ENCODE measurements around the gene TNF.

TNF gene

DNA sequence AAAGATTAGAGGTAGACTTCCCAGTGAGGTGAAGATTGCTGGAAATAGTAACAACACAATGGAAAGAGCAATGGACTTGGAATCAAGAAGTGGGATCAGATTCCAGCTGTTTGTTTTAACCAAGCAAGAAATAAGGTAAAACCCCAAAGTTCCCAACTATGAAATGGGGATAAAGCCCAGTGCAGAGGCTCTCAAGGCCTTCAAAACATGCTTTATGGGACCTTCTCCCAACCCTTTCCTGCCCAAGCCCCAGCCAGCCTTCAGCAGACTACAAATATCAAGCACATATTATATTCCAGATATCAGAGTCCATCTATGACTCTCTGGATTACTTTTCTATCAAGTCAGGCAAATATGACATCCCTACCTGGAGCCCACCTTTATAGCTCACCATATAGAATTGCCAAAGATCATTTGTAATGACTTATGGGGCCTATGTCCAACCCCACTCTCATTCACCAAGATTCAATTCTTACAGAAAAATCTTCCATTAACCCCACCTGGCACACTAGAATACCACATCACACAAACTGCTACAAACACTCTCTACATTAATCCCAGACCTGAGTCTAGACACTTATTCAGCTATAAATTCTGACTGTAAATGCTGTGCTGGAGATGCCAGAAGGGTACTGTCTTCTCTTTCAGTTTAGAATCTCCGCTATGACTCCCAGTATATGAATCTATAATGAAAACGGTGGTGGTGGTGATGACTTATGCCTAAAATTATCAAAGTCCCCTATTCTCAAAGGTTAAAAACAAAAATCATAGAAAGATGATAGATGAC lies 39.6 kb upstream of the TNF start:
- no peaks in the 10 kb centered on the region for H3K9me3 Mint-ChIP-seq
- peaks cover 58% of the 10 kb centered on the region for H3K36me3 Mint-ChIP-seq
- DNase-seq (ENCODE audit: low spot score in 2 of 2) = no peak
- H3K27me3 Mint-ChIP-seq = no peaks in the 10 kb centered on the region
- peaks cover 36% of the 10 kb centered on the region for H3K4me1 Mint-ChIP-seq
- ATAC-seq (ENCODE audit: low read depth) = no peak
- no peak overlapping the region for H3K4me3 Mint-ChIP-seq
- no peak overlapping the region for H3K27ac Mint-ChIP-seq

DNA sequence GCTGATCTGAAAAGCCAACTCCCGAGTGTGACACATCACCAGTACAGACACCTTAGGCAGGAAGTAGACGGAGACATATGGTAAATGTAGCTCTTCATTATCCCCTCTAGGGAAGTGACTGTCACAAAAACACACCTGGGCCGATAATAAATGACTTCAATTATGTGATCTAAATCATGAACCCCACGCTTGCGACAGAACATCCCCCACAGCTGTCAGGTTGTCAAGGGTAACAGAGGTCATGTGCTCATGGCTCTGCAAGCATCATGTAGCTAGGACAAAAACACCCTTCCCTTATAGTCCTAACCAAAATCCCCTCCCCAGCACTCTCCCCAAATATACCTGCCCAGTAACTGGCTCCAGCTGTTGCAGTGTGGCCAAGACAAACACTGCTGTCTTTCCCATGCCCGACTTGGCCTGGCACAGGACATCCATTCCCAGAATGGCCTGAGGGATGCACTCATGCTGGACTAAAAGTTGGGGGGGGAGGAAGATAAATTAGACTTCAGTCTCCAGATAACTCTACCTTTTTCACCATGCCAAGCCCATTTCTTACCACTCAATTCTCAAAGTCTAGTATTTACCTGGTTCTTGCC lies 36.5 kb upstream of the TNF start:
- DNase-seq (ENCODE audit: low spot score in 2 of 2) (no peak), ATAC-seq (ENCODE audit: low read depth) (no peak)
- peak overlapping the region; percentile 2 for H3K4me3 Mint-ChIP-seq
- peaks cover 33% of the 10 kb centered on the region for H3K4me1 Mint-ChIP-seq
- H3K36me3 Mint-ChIP-seq = peaks cover 47% of the 10 kb centered on the region
- H3K27me3 Mint-ChIP-seq = no peaks in the 10 kb centered on the region
- H3K9me3 Mint-ChIP-seq = no peaks in the 10 kb centered on the region
- H3K27ac Mint-ChIP-seq = peak overlapping the region; percentile 94

DNA sequence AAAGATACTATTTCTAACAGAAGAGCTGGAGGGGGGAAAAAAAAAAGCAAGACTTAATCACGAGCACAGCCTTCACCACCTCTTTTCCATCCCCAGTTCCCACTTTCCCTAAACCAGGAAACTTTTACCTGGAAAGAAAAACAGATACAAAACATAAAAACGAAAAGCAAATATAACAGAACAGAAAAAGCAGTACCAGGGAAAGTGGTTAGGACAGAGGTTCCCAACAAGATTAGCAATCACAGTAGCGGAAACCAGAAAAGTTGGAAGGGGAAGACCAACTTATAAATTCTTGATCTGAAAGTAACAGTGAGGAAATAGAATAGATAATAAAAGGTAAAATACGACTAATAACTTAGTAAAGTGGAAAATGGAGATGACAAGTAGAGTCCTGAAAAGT lies 34.7 kb upstream of the TNF start:
- DNase-seq (ENCODE audit: low spot score in 2 of 2) (no peak), ATAC-seq (ENCODE audit: low read depth) (no peak)
- H3K4me1 Mint-ChIP-seq = peaks cover 33% of the 10 kb centered on the region
- no peaks in the 10 kb centered on the region for H3K27me3 Mint-ChIP-seq
- peaks cover 36% of the 10 kb centered on the region for H3K36me3 Mint-ChIP-seq
- H3K9me3 Mint-ChIP-seq = no peaks in the 10 kb centered on the region
- H3K27ac Mint-ChIP-seq = peak overlapping the region; percentile 94
- peak overlapping the region; percentile 94 for H3K4me3 Mint-ChIP-seq

DNA sequence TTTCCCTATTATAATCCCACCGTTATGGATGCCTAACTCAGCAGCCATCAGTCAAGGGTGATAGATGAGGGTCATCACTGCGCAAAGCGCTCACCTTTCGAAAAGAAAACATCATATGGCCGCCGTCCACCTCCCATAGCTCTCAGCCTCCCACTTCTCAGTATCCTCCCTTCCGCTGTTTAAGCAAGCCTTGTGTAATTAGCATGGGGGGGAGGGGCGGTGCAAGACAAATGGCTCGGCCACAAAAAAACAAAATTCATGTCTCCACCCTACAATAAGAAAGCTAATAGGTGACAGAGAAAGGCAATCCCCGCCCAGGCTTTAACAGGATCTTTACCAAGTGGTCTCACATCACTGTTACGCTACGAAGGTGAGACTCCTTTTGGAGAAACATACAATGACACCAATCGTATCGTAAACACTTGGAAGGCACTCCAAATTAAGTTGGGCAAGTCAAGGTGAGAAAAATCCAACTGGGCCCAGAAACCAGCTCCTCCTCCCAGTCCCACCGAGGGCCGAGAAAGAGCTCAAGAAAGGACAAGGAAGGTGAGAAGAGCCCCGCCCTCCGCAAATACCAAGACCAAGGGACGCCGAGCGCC lies 34.2 kb upstream of the TNF start:
- Mint-ChIP-seq H3K36me3 (peaks cover 31% of the 10 kb centered on the region), H3K27ac (peak overlapping the region; percentile 94), H3K9me3 (no peaks in the 10 kb centered on the region), H3K4me1 (peaks cover 30% of the 10 kb centered on the region), H3K27me3 (no peaks in the 10 kb centered on the region), H3K4me3 (peak overlapping the region; percentile 94)
- ATAC-seq (ENCODE audit: low read depth) (peak; percentile 37), DNase-seq (ENCODE audit: low spot score in 2 of 2) (peak in 1 of 2 donors; percentile 58)

DNA sequence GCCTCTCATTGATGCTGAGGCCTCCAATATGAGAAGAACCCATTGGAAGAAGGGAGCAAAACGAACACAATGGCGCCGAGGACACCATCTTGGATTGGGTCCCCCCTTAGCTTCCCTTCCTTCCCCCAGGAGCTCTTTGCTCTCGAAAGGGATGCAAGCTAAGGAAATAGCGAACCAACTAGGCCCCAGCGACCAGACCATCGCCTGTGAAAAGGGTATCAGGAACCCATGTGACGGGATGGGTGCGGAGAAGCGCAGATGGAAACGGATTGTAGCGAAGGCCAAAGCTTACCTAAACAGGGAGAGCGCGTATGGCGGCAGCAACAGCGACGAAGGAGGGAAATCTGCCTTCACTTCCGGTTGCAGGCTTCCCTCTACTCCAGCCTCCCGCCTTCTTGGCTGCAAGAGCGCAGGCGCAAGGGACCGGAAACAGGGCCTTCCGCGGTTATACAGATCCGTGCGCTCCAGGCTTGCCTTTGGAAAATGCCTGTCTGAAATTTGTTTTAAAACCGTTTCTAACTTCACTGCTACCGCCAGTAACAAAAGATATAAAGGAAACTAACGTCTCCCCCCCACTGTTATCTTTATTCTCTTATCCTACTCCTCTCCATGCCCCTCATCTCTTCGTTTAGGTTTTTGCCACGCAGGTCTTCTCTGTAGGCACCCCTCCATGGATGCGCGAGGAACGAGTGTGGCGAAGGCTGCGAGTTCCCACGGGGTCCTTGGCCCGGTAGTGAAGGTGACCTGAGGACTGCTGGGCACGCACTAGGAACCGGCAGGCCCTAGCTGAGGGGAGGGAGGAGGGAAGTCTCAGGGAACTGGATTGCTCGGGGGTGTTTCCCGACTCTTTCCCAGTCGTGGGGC lies 33.5 kb upstream of the TNF start, which contains the start of gene DDX39B:
TSS of gene DDX39B (minus strand) at position 346 of the 864 bp plus-strand sequence. CDS start 1,471 bp downstream, outside the sequence.
- DNase-seq (ENCODE audit: low spot score in 2 of 2) = peak; percentile 85 to 91
- Mint-ChIP-seq H3K36me3 (peaks cover 26% of the 10 kb centered on the region), H3K27ac (peak within 1 kb of the TSS; percentile 94), H3K27me3 (no peaks in the 10 kb centered on the region), H3K4me1 (peaks cover 35% of the 10 kb centered on the region), H3K9me3 (no peaks in the 10 kb centered on the region), H3K4me3 (peak within 1 kb of the TSS; percentile 94)
- ATAC-seq (ENCODE audit: low read depth) = peak; percentile 69

DNA sequence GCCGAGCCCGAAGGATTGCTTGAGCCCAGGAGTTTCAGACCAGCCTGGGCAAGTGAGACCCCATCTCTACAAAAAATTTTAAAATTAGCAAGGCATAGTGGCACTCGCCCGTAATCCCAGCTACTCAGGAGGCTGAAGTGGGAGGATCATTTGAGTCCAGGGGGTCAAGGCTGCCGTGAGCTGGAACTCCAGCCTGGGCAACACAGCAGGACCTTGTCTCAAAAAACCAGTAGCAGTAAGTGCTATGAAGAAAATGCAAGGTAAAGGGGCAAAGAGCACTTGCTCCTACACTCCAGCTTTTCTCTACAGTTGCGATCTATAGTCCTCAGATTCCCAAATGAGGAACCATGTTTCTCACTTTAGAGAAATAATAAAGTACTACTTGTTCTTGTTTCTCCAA lies 31.7 kb upstream of the TNF start:
- H3K36me3 Mint-ChIP-seq = peaks cover 17% of the 10 kb centered on the region
- no peak overlapping the region for H3K4me3 Mint-ChIP-seq
- DNase-seq (ENCODE audit: low spot score in 2 of 2) (no peak), ATAC-seq (ENCODE audit: low read depth) (no peak)
- H3K27ac Mint-ChIP-seq = no peak overlapping the region
- peaks cover 34% of the 10 kb centered on the region for H3K4me1 Mint-ChIP-seq
- H3K9me3 Mint-ChIP-seq = no peaks in the 10 kb centered on the region
- no peaks in the 10 kb centered on the region for H3K27me3 Mint-ChIP-seq

DNA sequence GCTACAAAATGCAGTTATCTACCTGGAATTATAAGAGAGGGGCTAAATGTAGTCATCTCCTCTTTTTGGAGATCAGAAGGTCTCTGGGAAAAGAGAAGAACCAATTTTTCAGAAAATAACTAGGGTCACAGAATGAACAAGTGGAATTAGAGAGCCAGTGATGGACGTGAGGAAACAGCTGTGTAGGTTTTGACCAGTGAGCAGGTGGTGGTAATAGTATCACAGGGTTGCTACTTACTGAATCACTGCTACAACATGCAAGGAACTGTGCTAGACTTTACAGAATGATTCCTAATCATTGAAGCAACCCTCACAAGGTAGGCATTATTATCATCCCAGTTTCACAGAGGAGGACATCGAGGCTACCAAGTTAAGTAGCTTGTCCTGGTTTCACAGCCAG lies 30.7 kb upstream of the TNF start:
- Mint-ChIP-seq H3K4me3 (no peak overlapping the region), H3K27me3 (no peaks in the 10 kb centered on the region), H3K9me3 (no peaks in the 10 kb centered on the region), H3K36me3 (peaks cover 8% of the 10 kb centered on the region), H3K4me1 (peaks cover 29% of the 10 kb centered on the region), H3K27ac (no peak overlapping the region)
- DNase-seq (ENCODE audit: low spot score in 2 of 2) (no peak), ATAC-seq (ENCODE audit: low read depth) (no peak)

DNA sequence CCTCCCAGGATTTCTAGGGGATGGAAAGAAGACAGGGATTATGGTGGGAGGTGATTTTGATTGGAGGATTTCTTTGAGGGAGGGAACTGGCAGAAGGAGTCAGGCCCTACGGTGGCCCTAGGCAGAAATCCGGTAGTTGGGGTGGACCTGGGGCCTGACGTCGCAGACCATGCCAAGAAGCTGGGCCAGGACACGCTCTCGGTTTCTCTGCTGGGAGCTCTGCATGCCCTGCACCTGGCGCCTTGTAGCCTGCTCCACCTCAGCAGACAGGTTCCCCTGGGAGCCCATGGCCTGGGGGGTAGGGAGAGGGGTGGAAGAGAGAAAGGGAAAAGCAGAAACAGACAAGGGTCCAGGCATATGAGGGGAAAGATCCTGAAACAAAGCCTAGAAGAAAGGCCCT lies 30.1 kb upstream of the TNF start:
- Mint-ChIP-seq H3K27ac (no peak overlapping the region), H3K9me3 (no peaks in the 10 kb centered on the region), H3K27me3 (no peaks in the 10 kb centered on the region), H3K4me1 (peaks cover 24% of the 10 kb centered on the region), H3K36me3 (peaks cover 3% of the 10 kb centered on the region), H3K4me3 (no peak overlapping the region)
- ATAC-seq (ENCODE audit: low read depth) (no peak), DNase-seq (ENCODE audit: low spot score in 2 of 2) (no peak)

DNA sequence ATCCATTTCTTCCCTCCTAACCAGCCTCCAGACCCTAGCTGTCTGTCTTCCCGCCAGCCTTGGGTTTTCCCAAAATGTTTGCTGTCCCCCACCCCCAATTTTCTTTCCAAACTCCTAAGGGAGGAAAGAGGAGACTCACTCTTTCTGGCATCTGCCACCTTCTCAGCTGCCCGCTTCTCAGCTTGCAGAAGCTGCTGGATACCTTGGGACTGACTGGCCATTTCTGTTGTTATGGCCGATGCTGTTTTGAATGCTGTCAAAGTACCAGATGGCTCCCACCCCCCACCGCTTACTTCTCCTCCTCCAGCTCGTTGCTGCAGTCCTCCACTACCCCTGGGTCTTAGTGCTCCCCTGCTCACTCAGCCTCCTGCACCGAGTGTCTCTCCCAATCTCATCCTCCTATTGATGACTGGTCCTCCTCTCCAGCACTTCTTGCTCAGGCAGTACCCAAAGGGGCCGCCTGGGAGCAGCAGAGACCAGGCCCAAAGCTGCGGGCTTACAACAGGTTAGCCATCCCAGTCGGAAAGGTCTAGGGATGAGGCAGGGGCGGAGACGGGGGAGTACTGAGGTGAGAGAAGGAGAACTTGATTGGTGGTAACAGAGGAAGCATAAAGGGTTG lies 28.9 kb upstream of the TNF start, which contains the start of gene ATP6V1G2:
TSS of gene ATP6V1G2 (minus strand) at position 270 of the 619 bp plus-strand sequence. CDS start at position 221, 49 bp downstream.
- Mint-ChIP-seq H3K4me3 (peak within 1 kb of the TSS; percentile 89), H3K27ac (peak within 1 kb of the TSS; percentile 89), H3K4me1 (peaks cover 23% of the 10 kb centered on the region), H3K36me3 (no peaks in the 10 kb centered on the region), H3K27me3 (no peaks in the 10 kb centered on the region), H3K9me3 (no peaks in the 10 kb centered on the region)
- peak; percentile 74 to 86 for DNase-seq (ENCODE audit: low spot score in 2 of 2)
- ATAC-seq (ENCODE audit: low read depth) = peak; percentile 45

DNA sequence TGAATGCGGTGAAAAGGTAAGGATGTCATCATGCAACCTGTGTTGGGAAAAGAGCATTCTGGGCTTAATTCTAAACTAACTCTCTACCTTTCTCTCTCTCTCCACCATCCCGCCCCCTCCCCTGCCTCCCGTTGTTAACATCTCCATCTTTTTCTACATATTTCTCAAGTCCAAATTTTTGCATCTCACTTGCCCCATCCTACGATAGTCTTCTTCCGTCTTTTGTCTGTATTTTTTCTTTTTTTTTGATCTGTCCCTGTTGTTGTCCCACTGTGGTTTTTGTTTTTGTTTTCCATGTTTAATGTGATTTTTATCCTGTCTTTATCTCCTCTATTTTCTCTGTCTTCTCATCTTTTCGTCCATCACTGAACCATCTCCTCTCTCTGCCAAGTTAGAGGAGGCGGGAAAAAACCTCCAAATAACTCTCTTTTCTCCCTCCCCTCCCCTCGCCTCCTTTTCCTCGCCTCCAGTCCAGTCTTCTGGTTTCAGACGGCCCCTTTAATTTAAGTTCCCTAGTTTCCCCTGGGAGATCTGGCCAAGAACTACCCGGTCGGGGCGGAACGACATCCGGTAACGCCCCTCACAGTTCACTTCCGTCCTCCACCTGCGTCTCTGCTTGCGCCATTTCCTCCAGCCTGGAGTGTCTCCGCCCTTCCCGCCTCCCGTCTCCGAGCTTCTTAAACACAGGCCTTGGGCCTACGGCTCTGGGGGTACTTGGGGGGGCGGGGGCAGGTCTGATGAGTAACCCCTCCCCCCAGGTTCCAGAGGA lies 28.2 kb upstream of the TNF start, which contains the start of gene NFKBIL1:
TSS of gene NFKBIL1 (plus strand) at position 651 of the 769 bp plus-strand sequence. CDS start at position 738, 87 bp downstream.
- H3K4me1 Mint-ChIP-seq = peaks cover 24% of the 10 kb centered on the region
- DNase-seq (ENCODE audit: low spot score in 2 of 2) (peak; percentile 74 to 86), ATAC-seq (ENCODE audit: low read depth) (peak; percentile 89)
- peak within 1 kb of the TSS; percentile 89 for H3K4me3 Mint-ChIP-seq
- H3K9me3 Mint-ChIP-seq = no peaks in the 10 kb centered on the region
- no peaks in the 10 kb centered on the region for H3K36me3 Mint-ChIP-seq
- peak within 1 kb of the TSS; percentile 89 for H3K27ac Mint-ChIP-seq
- no peaks in the 10 kb centered on the region for H3K27me3 Mint-ChIP-seq

DNA sequence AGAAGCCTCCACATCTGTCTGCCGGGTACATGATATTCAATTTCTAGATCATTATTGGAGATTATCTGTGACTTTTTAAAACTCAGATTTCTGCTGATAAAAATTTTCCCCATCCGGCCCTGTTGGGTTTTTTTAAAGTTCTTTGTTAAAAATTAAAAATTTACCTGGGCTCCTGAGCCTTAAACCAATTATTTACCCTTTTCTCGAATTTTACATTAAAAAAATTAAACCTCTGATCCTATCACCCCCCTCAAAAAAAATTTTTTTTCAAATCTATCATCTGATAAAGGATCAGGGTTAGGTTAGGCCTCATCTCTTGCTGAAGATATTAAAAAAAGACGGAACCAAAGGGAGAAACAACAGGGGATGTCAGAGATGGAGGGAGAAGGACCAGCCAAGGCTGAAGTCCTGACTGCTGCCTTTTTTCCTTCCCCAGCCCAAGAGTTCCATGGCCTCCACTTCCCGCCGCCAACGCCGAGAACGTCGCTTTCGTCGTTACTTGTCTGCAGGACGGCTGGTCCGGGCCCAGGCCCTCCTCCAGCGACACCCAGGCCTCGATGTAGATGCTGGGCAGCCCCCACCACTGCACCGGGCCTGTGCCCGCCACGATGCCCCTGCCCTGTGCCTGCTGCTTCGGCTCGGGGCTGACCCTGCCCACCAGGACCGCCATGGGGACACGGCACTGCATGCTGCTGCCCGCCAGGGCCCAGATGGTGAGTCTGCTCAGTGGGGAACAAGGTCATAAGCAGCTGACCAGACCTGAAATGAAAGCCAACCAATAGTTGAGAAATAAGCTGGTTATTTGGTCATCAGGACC lies 27.4 kb upstream of the TNF start:
- ATAC-seq (ENCODE audit: low read depth) (no peak), DNase-seq (ENCODE audit: low spot score in 2 of 2) (no peak)
- Mint-ChIP-seq H3K4me1 (peaks cover 24% of the 10 kb centered on the region), H3K27me3 (no peaks in the 10 kb centered on the region), H3K36me3 (no peaks in the 10 kb centered on the region), H3K9me3 (no peaks in the 10 kb centered on the region), H3K4me3 (peak overlapping the region; percentile 89), H3K27ac (peak overlapping the region; percentile 89)

DNA sequence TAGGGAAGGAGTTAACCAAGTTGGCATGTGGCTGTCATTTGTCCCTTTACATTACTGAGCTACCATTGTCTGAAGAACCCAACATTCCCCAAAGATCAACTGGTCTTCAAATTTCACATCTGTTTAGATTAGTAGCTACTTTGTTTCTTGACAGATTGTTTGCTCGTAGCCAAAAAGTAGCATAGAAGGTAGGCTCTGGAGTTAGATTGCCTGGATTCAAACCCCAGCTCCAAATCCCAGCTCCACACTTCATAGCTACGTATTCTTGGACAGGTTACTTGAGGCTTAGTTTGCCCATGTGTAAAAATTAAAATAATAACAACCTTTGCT lies 26.9 kb upstream of the TNF start:
- ATAC-seq (ENCODE audit: low read depth) (no peak), DNase-seq (ENCODE audit: low spot score in 2 of 2) (no peak)
- peaks cover 27% of the 10 kb centered on the region for H3K4me1 Mint-ChIP-seq
- H3K9me3 Mint-ChIP-seq = no peaks in the 10 kb centered on the region
- H3K27me3 Mint-ChIP-seq = no peaks in the 10 kb centered on the region
- no peaks in the 10 kb centered on the region for H3K36me3 Mint-ChIP-seq
- peak overlapping the region; percentile 89 for H3K27ac Mint-ChIP-seq
- no peak overlapping the region for H3K4me3 Mint-ChIP-seq
